GM21529 (cell line): ENCODE data around the gene POC1B.

Experiments used
- ATAC-seq: cut with Tn5 transposase; IDR thresholded peaks from one replicate; pipeline ENCODE4 v1.9.1; 2021; ENCODE audit not compliant: unreplicated experiment

Gene POC1B

DNA sequence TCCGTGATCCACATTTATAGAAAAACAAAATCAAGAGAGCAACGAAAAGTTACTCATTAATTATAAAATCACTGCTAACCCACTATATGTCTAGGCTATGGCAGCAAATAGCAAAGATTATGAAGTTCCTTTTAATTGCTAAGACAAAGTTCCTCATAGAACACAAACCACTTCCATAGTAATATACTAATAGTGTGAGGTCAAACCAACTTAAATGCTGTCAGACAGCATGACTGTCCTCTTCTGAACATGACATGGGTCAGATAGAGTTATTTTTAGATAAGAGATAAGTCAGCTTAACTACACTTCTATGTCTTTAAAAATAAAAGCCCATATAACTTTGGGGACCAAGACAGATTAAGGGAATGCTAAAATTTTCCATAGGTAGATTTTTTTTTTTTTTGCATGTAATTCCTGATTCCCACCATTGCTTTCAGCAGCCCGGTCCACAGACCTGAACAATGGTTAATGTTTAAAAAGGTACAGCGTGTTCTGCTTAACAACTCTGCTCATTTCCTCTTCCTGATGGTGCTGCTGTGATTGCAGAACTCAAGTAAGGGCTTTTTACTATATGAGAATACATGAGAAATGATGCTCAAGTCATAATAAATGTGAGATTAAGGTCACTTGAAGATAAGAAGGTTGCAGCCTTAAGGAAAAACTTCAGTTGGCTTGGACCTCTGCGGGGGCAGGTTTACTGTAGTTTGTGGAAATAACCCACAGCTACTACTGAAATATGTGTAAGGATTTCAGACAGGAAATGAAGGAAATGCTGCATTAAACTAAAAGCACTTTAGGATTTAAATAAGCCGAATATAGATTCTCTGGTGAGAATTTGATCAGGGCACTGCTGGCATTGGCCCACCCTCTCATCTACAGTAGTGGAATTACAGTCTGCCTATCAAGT, 135.8 kb downstream of the POC1B start:
- peak; percentile 57 for ATAC-seq

DNA sequence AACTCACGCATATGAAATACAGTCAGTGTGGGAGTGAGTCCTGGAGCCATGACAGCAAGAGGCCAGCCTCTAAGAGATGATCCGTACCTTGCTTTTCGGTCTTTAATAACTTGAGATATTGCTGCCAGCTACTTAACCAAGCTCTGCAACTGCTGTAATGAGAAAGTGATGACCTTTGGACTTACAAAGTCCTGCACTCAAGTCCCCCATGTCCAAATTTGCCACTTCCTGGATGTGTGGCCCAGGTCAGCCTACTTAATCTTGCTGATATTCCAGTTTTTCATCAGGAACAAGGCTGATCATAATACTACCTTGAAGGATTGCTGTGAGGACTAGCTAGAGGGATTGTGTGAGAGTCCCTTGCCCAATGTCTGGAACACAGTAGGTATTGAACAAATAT, 139.7 kb downstream of the POC1B start:
- ATAC-seq = no peak

- no peak for ATAC-seq
Measured at GRCh38 chr12:89384807-89385206, 141.0 kb downstream of the POC1B start.

- no peak for ATAC-seq
Measured at GRCh38 chr12:89384050-89384758, 141.6 kb downstream of the POC1B start.

DNA sequence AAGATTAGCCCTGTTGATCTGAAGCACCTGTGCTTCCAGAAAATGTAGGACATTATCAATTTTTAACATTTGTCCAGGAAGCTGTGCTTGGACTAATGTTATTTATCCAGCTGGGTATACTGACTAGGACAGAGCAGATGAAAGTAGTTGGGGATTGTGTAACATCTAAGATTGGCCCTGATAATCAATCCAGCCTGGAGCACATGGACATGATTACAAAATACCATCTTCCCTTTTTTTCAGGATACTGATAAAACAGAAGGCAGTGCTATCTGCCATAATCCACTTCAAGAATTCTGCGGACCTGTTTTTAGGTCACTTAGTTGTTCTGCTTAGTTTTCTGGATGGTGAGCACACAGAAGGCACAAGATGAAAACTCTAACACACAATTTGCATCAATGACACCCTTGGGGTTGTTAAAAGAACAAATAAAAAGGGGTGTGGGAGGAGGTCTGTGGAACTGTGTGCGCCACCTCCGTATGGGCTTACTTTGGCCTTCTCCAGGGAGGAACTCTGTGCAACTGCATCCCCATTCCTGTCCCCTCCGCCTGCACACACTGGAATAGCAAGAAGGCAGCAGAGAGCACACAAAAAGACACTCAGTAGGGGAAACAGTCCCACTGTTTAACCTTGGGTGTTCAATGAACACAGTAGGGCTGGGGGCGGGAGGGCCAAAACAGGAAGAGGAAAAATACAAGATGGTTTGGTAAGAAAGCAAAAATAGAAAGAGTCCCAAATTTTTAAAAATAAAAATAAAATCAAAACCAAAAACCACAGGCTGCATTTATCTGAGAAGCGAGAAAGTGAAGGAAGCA, 142.4 kb downstream of the POC1B start:
- ATAC-seq = no peak

DNA sequence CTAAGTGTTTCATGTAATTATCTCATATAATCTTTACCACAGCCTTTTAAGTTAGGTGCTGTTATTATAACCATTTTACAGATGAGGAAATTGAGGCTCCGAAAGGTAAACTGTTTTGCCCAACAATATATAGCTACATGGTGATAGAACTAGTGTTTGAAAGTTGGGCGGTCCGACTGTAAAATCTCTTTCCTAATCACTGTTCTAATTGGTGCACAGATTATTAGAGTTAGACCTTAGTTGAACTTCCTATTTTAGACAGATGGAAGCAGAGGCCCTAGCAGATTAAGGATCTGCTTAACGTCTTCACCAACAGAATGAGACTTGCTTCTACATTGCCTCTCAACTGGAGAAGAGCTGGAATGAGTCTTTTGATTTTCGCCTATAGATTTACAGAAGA, 143.5 kb downstream of the POC1B start:
- no peak for ATAC-seq

- ATAC-seq = no peak
Measured at GRCh38 chr12:89379839-89380467, 145.9 kb downstream of the POC1B start.

DNA sequence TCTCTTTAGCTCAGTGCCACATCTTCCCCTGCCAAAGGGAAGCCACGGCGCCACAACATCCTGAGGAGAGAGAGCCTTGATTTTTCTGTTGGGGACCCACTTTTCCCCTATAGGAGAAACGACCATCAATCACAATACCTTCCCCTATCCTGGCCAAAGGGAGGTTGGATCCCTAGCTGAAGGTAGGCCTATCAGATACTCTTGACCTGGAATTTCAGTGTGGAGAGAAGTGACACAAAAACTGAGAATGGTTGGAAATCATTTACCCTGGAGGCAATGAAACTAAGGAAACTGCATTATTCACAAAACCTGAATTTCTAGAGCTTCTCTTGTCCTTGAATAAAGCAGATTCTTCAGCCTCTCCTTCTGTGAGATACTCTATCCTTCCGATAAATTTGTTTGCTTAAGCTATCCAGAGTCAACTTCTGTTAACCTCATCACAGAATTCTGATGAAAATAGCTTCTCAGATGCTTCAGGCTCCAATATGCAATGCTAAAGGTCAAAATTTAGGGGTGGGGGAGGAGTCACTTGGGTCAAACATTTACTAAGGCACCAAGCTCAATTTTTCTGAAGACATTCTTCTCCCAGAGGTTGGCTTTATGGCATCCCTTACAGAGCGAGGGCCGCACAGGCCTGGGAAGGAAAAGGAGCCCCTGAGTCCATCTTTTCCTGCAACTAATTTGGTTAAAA, 146.6 kb downstream of the POC1B start:
- ATAC-seq = no peak

DNA sequence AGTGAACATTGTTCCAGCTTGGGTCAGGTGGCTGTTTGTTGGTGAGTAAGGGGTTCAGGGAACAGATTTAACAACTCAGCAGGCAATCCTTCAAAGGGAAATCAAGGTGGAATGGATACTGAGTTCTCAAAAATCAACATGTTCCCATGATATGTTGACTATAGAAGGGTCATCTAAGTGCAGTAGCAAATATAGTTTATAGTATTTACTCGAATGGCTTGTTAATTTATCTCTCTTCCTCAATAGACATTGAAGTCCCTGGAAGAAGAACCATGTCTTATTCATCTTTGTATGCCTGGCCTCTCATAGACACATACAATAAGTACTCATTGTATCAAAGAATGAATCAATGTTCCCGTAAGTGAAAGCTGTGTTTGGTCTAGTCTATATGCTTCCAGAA, 149.0 kb downstream of the POC1B start:
- ATAC-seq = no peak

DNA sequence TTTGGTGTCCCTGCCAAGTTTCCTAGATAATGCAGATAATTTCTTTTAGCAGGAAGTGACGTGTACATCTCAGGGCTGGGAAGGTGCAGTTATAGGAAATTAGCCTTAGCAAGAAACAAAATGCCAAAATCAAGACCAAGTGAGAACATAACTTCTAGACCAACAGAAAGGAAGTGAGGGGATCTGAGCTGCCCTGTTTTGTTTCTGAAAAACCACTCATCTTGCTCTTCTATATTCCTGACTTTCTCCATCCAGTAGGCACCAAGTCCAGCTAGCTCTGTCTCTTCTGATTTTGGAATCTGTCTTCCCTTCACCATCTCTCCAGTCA, 149.7 kb downstream of the POC1B start:
- ATAC-seq = no peak

GRCh38 chr12:89373763-89374572, 151.9 kb downstream of the POC1B start:
- ATAC-seq = no peak

- no peak for ATAC-seq
Measured at GRCh38 chr12:89372584-89373370, 153.1 kb downstream of the POC1B start.

GRCh38 chr12:89370850-89371249, 155.0 kb downstream of the POC1B start:
- ATAC-seq = no peak

DNA sequence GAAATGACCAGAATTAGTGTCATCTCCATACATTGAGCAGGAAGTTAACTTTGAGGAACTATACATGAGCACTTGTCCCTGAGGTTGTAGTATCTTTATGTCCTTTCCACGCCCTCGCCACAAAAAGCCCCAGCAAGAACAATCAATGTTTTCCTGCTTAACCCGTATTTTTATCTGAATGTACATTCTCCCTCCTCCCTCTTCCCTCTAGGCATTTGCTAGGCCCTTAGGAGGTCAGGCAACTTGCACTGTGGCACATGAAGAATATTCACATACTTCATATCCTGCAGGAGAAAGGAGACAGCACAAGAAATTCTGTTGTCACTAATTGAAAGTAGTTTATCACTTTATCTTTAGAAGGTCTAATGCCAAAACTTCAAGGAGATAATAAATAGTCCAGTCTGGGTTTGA, 155.4 kb downstream of the POC1B start:
- ATAC-seq = no peak
